Thymus (tissue), 11 donors: ENCODE results near the gene OTOA. TPM values are rescaled to one million over a fixed set of nuclear protein-coding genes. Genes with fewer than 3 reads are reported as not detected.
"Not testable (repeated sequence)": the region's sequence is repeated elsewhere in the genome, so short reads cannot be mapped to it uniquely, and the experiment has no call there.

Experiments
- DNase-seq, 9 donors: peaks; one replicate each; pipeline ENCODE4 v3.0.0-alpha.2; 2013; ENCODE audit warnings: low spot score in 9 of 9, low read depth in 6 of 9, missing footprints in 1 of 9
- H3K27ac ChIP-seq, 2 donors: one replicate each; pipeline ENCODE4 v1.5.1; 2013; ENCODE audit warnings: control low read depth in 1 of 2, low read depth in 1 of 2, low read length in 1 of 2, mild to moderate bottlenecking in 1 of 2, moderate library complexity in 1 of 2
- H3K27me3 ChIP-seq, 2 donors: one replicate each; pipeline ENCODE4 v1.5.1; 2013; ENCODE audit warnings: low read length in 1 of 2; ENCODE audit not compliant: control insufficient read depth in 2 of 2, insufficient read depth in 1 of 2
- H3K36me3 ChIP-seq, 2 donors: one replicate each; pipeline ENCODE4 v1.5.1; 2013; ENCODE audit warnings: low read length in 1 of 2, mild to moderate bottlenecking in 1 of 2, moderate library complexity in 1 of 2; ENCODE audit not compliant: control insufficient read depth in 2 of 2, insufficient read depth in 2 of 2
- H3K4me1 ChIP-seq, 2 donors: one replicate each; pipeline ENCODE4 v1.5.1; 2013; ENCODE audit warnings: low read length in 2 of 2; ENCODE audit not compliant: control insufficient read depth in 2 of 2, insufficient read depth in 2 of 2
- H3K4me3 ChIP-seq, 2 donors: one replicate each; pipeline ENCODE4 v1.5.1; 2013; ENCODE audit warnings: low read length in 2 of 2, control low read depth in 1 of 2, mild to moderate bottlenecking in 1 of 2
- H3K9me3 ChIP-seq, 2 donors: one replicate each; pipeline ENCODE4 v1.5.1; 2013; ENCODE audit warnings: low read length in 1 of 2, mild to moderate bottlenecking in 1 of 2; ENCODE audit not compliant: control insufficient read depth in 2 of 2, insufficient read depth in 1 of 2
- WGBS: extraction: QIAGEN DNeasy Blood & Tissue Kit; methylation state at CpG from one replicate; pipeline ENCODE4 v1.1.7; 2013; 5-methylcytosine and 5-hydroxymethylcytosine counted together
- polyA plus RNA-seq: library from polyadenylated mRNA; stranded (reverse); fragments of 200-250 nt; gene quantifications from one replicate; pipeline ENCODE4 v1.2.3, GENCODE V29; 2013
- total RNA-seq: library from RNA; stranded (reverse); fragments of 120-200 nt; gene quantifications from one replicate; pipeline ENCODE4 v1.2.4, GENCODE V29; 2013
- donor health status: healthy.

Gene OTOA
- total and polyA plus RNA-seq, 2 donors, result 0.28 to 1.3 TPM

DNA sequence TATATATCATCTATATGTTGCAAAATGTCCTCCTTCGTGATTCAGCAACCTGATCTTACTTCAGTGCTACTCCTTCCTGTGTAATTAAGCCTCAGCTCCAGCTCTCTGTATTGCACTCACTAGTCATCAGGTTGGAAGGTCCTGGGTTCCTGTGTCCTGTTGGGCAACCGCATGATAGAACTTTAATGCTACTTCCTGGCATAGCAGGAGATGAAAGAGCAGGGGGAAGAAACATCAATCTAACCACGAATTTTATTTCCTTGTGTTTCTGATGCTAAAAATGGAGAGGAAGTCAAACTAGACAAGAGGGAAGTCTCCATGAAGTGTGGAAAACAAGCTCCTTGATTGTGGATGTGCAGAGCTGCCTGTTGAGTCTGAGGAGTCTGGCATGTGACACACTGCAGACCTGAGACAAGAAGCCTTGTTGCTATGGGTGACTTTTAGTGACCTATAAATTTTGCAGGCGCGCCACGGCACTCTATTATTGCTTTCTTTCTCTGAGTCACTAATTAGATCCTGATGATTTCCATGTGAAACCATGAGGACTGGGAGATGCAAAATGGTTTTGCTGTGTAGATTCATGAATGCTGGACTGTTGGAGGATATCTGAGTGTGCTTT is 37.0 kb upstream of the OTOA start:
- WGBS, result 47% methylated on average over 6 of the region's 6 CpGs
- H3K4me1 ChIP-seq, result peaks cover 0 to 6% of the 10 kb centered on the region in 2 donors
- H3K36me3 ChIP-seq, result peaks cover 23% of the 10 kb centered on the region in 2 donors
- H3K27me3 ChIP-seq, result no peaks in the 10 kb centered on the region
- H3K4me3 ChIP-seq, result no peak overlapping the region
- H3K9me3 ChIP-seq, result peaks cover 0 to 2% of the 10 kb centered on the region in 2 donors
- peak in 1 of 9 donors; percentile 34 for DNase-seq
- no peak overlapping the region for H3K27ac ChIP-seq

DNA sequence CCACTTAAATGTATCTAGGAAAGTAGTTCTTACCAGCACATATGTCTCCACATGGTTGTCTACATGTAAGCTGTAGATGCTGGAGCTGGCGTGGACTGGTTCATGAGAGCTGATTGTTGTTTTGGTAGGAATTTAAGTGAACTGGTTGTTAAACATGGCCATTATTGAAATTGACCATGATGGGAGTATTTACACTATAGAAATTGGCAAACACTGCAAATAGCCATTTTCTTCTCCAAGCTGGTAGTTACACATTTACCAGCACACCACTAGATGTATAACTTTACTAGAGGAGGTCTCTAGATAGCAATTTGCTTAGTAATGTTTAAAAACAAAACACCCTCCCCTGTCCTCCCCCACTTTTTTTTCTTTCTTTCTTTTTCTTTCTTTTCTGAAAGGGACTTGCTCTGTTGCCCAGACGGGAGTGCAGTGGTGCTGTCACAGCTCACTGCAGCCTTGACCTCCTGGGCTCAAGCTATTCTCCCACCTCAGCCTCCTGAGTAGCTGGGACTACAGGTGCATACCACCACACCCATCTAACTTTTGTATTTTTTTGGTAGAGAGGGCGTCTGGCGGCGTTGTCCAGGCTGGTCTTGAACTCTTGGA is 35.5 kb upstream of the OTOA start:
- Histone ChIP-seq H3K36me3 (peaks cover 23% of the 10 kb centered on the region in 2 donors), H3K4me1 (peaks cover 0 to 6% of the 10 kb centered on the region in 2 donors), H3K27me3 (no peaks in the 10 kb centered on the region), H3K9me3 (peaks cover 0 to 2% of the 10 kb centered on the region in 2 donors), H3K4me3 (no peak overlapping the region), H3K27ac (no peak overlapping the region)
- no peak for DNase-seq
- 97% methylated on average over 5 of the region's 5 CpGs for WGBS

DNA sequence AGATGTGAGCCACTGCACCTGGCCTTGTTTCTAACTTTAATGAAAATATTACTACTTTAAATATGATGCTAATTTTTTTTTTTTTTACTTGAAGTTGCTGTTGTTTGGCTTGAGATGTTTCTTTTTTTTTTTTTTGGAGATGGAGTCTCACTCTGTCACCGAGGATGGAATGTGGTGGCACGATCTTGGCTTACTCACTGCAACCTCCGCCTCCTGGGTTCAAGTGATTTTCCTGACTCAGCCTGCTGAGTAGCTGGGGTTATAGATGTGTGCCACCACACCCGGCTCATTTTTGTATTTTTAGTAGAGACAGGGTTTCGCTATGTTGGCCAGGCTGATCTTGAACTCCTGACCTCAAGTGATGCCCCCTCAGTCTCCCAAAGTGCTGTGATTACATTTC is 35.0 kb upstream of the OTOA start:
- no peaks in the 10 kb centered on the region for H3K27me3 ChIP-seq
- H3K4me3 ChIP-seq, result no peak overlapping the region
- peaks cover 0 to 6% of the 10 kb centered on the region in 2 donors for H3K4me1 ChIP-seq
- H3K27ac ChIP-seq, result no peak overlapping the region
- DNase-seq, result no peak
- H3K9me3 ChIP-seq, result peaks cover 0 to 2% of the 10 kb centered on the region in 2 donors
- H3K36me3 ChIP-seq, result peaks cover 23% of the 10 kb centered on the region in 2 donors
- WGBS, result 97% methylated on average over 5 of the region's 5 CpGs

DNA sequence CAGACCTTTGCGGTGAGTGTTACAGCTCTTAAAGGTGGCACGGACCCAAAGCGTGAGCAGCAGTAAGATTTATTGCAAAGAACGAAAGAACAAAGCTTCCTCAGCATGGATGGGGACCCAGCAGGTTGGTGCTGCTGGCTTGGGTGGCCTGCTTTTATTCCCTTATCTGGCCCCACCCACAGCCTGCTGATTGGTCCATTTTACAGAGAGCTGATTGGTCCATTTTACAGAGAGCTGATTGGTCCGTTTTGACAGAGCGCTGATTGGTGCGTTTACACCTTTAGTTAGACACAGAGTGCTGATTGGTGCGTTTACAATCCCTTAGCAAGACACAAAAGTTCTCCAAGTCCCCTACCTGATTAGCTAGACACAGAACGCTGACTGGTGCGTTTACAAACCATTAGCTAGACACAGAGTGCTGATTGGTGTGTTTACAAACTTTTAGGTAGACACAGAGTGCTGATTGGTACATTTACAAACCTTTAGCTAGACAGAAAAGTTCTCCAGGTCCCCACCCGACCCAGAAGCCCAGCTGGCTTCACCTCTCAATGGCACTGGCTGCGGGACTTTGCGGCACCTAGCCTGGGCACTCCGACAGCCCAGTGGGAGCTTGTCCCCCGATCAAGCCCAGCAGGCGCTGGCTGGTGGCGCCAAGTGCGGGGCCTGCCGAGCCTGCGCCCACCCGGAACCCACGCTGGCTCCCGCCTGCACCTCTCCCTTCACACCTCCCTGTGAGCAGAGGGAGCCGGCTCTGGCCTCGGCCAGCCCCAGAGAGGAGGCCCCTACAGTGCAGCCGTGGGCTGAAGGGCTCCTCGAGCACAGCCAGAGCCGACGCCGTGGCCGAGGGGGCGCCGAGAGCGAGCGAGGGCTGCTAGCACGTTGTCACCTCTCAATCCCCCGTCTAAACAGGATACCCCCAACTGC is 33.9 kb upstream of the OTOA start:
- H3K27me3 ChIP-seq, H3K4me1 ChIP-seq, H3K27ac ChIP-seq, DNase-seq, H3K4me3 ChIP-seq, H3K9me3 ChIP-seq: not testable (repeated sequence)
- WGBS, result 98% methylated on average over 37 of the region's 37 CpGs
- H3K36me3 ChIP-seq, result peaks cover 20 to 23% of the 10 kb centered on the region in 2 donors

DNA sequence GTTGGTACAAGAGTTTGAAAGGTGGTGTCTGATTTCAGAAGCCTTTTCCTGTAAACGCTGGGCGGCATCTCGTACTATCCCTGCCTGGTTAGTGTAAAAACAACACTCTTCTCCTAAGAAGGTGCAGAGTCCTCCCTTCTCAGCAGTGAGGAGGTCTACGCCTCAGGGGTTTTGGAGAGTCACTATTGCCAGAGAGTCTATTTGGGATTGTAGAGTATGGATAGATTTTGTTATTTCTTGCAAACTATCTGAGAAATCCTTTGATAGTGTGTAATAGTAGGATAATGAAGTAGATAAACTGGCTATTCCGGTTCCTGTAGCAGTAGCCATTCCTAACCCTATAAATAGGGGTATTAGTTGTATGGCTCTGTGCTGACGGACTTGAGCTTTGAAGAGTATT is 32.9 kb upstream of the OTOA start:
- WGBS, result 97% methylated on average over 6 of the region's 6 CpGs

DNA sequence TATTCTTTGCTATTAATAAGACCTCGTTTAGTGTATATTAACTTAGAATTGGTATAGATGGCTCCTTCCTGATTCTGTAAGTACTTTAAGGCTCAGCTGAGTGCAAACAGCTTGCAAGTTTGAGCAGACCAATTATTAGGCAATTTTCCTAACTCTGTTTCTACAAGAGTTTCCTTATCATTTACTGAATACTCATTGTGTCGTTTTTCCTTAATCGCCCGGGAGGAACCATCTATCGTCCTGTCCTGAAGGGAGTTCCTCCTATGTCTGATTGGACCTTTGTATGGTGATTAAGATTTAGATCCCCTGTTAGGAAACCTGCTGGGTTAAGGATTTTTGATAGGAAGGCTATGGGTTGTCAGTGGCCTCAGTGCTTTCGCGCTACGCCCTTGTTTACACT is 32.4 kb upstream of the OTOA start:
- WGBS, result 98% methylated on average over 8 of the region's 8 CpGs
- not testable (repeated sequence) for DNase-seq, H3K4me3 ChIP-seq, H3K4me1 ChIP-seq, H3K9me3 ChIP-seq, H3K27ac ChIP-seq, H3K27me3 ChIP-seq
- peaks cover 15 to 23% of the 10 kb centered on the region in 2 donors for H3K36me3 ChIP-seq

More for the DNA sequence above, 32.9 kb upstream of the OTOA start:
- not testable (repeated sequence) for DNase-seq, H3K27me3 ChIP-seq, H3K4me1 ChIP-seq, H3K4me3 ChIP-seq, H3K9me3 ChIP-seq, H3K27ac ChIP-seq
- peaks cover 17 to 23% of the 10 kb centered on the region in 2 donors for H3K36me3 ChIP-seq

DNA sequence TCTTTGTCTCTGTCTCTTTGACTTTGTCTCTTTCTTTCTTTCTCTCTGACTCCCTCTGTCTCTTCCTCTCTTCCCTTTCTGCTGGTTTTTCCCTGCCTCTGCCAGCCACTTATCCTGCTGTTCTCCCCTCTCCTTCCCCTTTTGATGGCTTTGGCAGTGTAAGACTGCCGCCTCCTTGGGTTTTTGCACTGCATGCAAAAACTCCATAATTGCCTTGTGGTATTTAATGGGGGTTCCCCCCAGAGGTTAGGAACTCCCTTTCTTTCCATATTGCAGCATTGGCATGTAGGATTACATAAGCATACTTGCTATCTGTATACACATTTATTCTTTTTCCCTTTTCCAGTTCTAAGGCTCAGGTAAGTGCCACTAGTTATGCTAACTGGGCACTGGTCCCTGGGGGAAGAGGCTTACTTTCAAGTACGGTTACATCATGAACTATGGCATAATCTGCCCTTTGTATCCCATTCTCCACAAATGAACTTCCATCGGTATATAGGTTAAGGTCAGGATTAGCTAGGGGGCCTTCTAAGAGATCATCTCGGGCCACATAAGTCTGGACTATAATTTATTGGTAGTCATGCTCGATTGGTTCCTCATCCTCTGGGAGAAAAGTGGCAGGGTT is 31.7 kb upstream of the OTOA start:
- not testable (repeated sequence) for H3K4me3 ChIP-seq, DNase-seq, H3K27ac ChIP-seq, H3K27me3 ChIP-seq, H3K9me3 ChIP-seq, H3K4me1 ChIP-seq
- 89% methylated on average over 5 of the region's 5 CpGs for WGBS
- H3K36me3 ChIP-seq, result peaks cover 14 to 20% of the 10 kb centered on the region in 2 donors

DNA sequence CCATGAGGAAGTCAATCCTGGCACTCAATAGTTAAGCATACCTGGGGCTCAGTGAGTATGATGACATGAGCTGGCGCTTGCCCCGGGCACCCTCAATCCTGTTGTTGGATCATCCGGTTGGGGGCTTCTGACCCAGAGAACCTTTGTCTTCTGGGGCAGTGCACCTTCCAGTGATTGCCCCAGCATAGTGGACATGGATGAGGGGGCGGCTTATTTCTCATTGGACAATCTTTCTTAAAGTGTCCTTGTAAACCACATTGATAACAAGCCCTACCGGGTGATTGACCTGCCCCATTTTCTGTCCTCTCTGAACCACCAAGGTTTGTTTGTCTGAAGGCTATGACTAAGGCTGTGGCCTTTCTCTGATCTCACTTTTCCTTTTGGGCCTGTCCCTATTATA is 29.6 kb upstream of the OTOA start:
- Histone ChIP-seq H3K9me3 (peaks cover 0 to 2% of the 10 kb centered on the region in 2 donors), H3K27ac (no peak overlapping the region), H3K36me3 (peaks cover 10 to 13% of the 10 kb centered on the region in 2 donors), H3K4me3 (no peak overlapping the region), H3K4me1 (no peaks in the 10 kb centered on the region), H3K27me3 (no peaks in the 10 kb centered on the region)
- 97% methylated on average over 5 of the region's 5 CpGs for WGBS
- no peak for DNase-seq
